Astrocyte (in vitro differentiated cells and primary cell): ENCODE data around the gene ASCC3.

Experiments
- EZH2 ChIP-seq: IDR thresholded peaks from 2 replicates; pipeline ENCODE4 v1.6.1; 2012; ENCODE audit warnings: mild to moderate bottlenecking, low read length, inconsistent platforms; ENCODE audit not compliant: insufficient read depth
- TF ChIP-seq, protein P1 (sequence below): IDR thresholded peaks from 2 replicates; pipeline ENCODE4 v1.5.1; 2011; ENCODE audit warnings: low read depth, mild to moderate bottlenecking, inconsistent platforms, low read length, moderate library complexity; ENCODE audit not compliant: insufficient read depth

- TF ChIP-seq EZH2 = no peak
- TF ChIP-seq, protein P1, sequence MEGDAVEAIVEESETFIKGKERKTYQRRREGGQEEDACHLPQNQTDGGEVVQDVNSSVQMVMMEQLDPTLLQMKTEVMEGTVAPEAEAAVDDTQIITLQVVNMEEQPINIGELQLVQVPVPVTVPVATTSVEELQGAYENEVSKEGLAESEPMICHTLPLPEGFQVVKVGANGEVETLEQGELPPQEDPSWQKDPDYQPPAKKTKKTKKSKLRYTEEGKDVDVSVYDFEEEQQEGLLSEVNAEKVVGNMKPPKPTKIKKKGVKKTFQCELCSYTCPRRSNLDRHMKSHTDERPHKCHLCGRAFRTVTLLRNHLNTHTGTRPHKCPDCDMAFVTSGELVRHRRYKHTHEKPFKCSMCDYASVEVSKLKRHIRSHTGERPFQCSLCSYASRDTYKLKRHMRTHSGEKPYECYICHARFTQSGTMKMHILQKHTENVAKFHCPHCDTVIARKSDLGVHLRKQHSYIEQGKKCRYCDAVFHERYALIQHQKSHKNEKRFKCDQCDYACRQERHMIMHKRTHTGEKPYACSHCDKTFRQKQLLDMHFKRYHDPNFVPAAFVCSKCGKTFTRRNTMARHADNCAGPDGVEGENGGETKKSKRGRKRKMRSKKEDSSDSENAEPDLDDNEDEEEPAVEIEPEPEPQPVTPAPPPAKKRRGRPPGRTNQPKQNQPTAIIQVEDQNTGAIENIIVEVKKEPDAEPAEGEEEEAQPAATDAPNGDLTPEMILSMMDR = no peak
Measured at GRCh38 chr6:100577425-100577824, 303.7 kb downstream of the ASCC3 start.
